Neural cell (in vitro differentiated cells): ENCODE measurements around the gene CIBAR2. TPM values are rescaled to one million over a fixed set of nuclear protein-coding genes. Genes with fewer than 3 reads are reported as not detected.

ENCODE experiments used
- H2AFZ ChIP-seq: fragments of 200-600, 300-800 bp; sonication (generic), shearing (Covaris generic); 2 replicates; pipeline ENCODE4 v1.6.0; 2014; ENCODE audit warnings: low read depth, mild to moderate bottlenecking, antibody characterized with exemption, low read length, moderate library complexity
- H3F3A ChIP-seq: fragments of 200-600 bp; shearing (Covaris generic); 2 replicates; pipeline ENCODE4 v1.6.1; 2016; ENCODE audit warnings: mild to moderate bottlenecking, moderate library complexity, mixed read lengths, antibody characterized with exemption, low read length; ENCODE audit not compliant: insufficient read depth, poor library complexity, severe bottlenecking
- H3K27ac ChIP-seq: fragments of 200-600, 300-800 bp; sonication (generic), shearing (Covaris generic); 2 replicates; pipeline ENCODE4 v1.5.1; 2014; ENCODE audit warnings: mild to moderate bottlenecking, low read length, moderate library complexity
- H3K27me3 ChIP-seq: fragments of 300-800, 200-600 bp; sonication (generic), shearing (Covaris generic); 2 replicates; pipeline ENCODE4 v1.6.0; 2014; ENCODE audit warnings: mild to moderate bottlenecking, low read depth, low read length, moderate library complexity; ENCODE audit not compliant: insufficient read depth
- H3K36me3 ChIP-seq: fragments of 300-800, 200-600 bp; sonication (generic), shearing (Covaris generic); 2 replicates; pipeline ENCODE4 v1.5.1; 2014; ENCODE audit warnings: mild to moderate bottlenecking, antibody characterized with exemption, low read length, moderate library complexity; ENCODE audit not compliant: insufficient read depth
- H3K4me2 ChIP-seq: fragments of 300-800, 200-600 bp; sonication (generic), shearing (Covaris generic); 2 replicates; pipeline ENCODE4 v1.6.0; 2014; ENCODE audit warnings: mild to moderate bottlenecking, low read length
- H3K4me3 ChIP-seq: fragments of 300-800, 200-600 bp; sonication (generic), shearing (Covaris generic); 2 replicates; pipeline ENCODE4 v1.5.1; 2014; ENCODE audit warnings: mild to moderate bottlenecking, low read length, moderate library complexity
- H3K79me2 ChIP-seq: fragments of 200-600 bp; shearing (Covaris generic); replicated peaks from 2 replicates; pipeline ENCODE4 v1.6.0; 2014; ENCODE audit warnings: mild to moderate bottlenecking, low read length, moderate library complexity; ENCODE audit not compliant: insufficient read depth
- H3K9ac ChIP-seq: fragments of 300-800, 200-600 bp; sonication (generic), shearing (Covaris generic); 2 replicates; pipeline ENCODE4 v1.6.1; 2016; ENCODE audit warnings: mild to moderate bottlenecking, low read length, mixed read lengths
- H3K9me2 ChIP-seq: fragments of 200-600 bp; shearing (Covaris generic); 2 replicates; pipeline ENCODE4 v1.6.1; 2016; ENCODE audit warnings: mild to moderate bottlenecking, low read length, mixed read lengths; ENCODE audit not compliant: insufficient read depth
- H3K9me3 ChIP-seq: fragments of 200-600, 300-800 bp; sonication (generic), shearing (Covaris generic); 2 replicates; pipeline ENCODE4 v1.6.1; 2016; ENCODE audit warnings: mild to moderate bottlenecking, mixed run types, low read length, moderate library complexity, mixed read lengths
- H4K20me1 ChIP-seq: fragments of 200-600 bp; shearing (Covaris generic); 2 replicates; pipeline ENCODE4 v1.6.1; 2016; ENCODE audit warnings: mild to moderate bottlenecking, mixed run types; ENCODE audit not compliant: insufficient read depth
- EP300 ChIP-seq: fragments of 450-650 bp; conservative IDR thresholded peaks from 2 replicates; pipeline ENCODE4 v1.6.1; 2014; ENCODE audit warnings: antibody characterized with exemption, mild to moderate bottlenecking, moderate library complexity; ENCODE audit not compliant: poor library complexity, severe bottlenecking
- EZH2 ChIP-seq: fragments of 200-600, 300-800 bp; shearing (Covaris generic), sonication (generic); IDR thresholded peaks from 2 replicates; pipeline ENCODE4 v1.6.1; 2014; ENCODE audit warnings: antibody characterized with exemption, low read length, borderline replicate concordance, mild to moderate bottlenecking; ENCODE audit not compliant: insufficient read depth, poor library complexity, severe bottlenecking
- MXI1 ChIP-seq: fragments of 450-650 bp; conservative IDR thresholded peaks from 2 replicates; pipeline ENCODE4 v1.6.1; 2014; ENCODE audit warnings: antibody characterized with exemption, mild to moderate bottlenecking; ENCODE audit not compliant: poor library complexity, severe bottlenecking
- POLR2AphosphoS5 ChIP-seq: IDR thresholded peaks from 2 replicates; pipeline ENCODE4 v1.6.1; 2012
- RAD21 ChIP-seq: fragments of 450-650 bp; conservative IDR thresholded peaks from 2 replicates; pipeline ENCODE4 v1.6.1; 2014; ENCODE audit warnings: antibody characterized with exemption, mild to moderate bottlenecking, moderate library complexity
- SMC3 ChIP-seq: fragments of 450-650 bp; conservative IDR thresholded peaks from 2 replicates; pipeline ENCODE4 v1.6.1; 2014; ENCODE audit warnings: antibody characterized with exemption, mild to moderate bottlenecking, moderate library complexity; ENCODE audit not compliant: poor library complexity
- TAF1 ChIP-seq: IDR thresholded peaks from 2 replicates; pipeline ENCODE4 v1.6.1; 2012; ENCODE audit warnings: low read depth
- polyA plus RNA-seq: library from polyadenylated mRNA; depleted of rRNA; stranded (reverse); fragments of >200 nt; gene quantifications from 2 replicates; pipeline ENCODE4 v1.2.3, GENCODE V29; 2014
- TF ChIP-seq, protein P1 (sequence below): fragments of 450-650 bp; IDR thresholded peaks from 2 replicates; pipeline ENCODE4 v1.5.1; 2014; ENCODE audit warnings: antibody characterized with exemption, mild to moderate bottlenecking, moderate library complexity; ENCODE audit not compliant: poor library complexity, severe bottlenecking
- TF ChIP-seq, protein P2 (sequence below): IDR thresholded peaks from 2 replicates; pipeline ENCODE4 v1.6.1; 2012; ENCODE audit warnings: borderline replicate concordance

CIBAR2 gene
- polyA plus RNA-seq, 1 donor from 2014 or later = not detected

DNA sequence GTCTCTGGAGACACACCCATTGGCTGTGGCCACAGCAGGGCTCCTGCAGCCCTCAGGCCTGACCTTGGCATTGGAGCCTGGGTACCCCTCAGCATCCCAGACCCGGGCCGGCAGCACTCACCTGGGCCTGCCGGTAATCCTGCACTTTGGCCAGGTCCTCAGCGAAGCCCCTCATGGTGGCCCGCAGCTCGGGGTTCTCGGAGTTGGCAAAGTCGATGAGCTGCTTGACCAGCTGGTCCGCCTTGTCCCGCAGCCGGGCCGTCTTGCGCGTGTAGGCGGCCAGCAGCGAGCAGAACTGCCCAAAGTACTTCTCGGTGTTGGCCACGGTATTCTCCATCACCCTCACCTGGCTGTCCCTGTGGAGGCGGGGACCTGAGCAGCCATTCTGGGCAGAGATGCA lies 2.2 kb downstream of the CIBAR2 start:
- TF ChIP-seq RAD21 (no peak), EP300 (no peak), TAF1 (no peak), MXI1 (no peak)
- TF ChIP-seq, protein P1, sequence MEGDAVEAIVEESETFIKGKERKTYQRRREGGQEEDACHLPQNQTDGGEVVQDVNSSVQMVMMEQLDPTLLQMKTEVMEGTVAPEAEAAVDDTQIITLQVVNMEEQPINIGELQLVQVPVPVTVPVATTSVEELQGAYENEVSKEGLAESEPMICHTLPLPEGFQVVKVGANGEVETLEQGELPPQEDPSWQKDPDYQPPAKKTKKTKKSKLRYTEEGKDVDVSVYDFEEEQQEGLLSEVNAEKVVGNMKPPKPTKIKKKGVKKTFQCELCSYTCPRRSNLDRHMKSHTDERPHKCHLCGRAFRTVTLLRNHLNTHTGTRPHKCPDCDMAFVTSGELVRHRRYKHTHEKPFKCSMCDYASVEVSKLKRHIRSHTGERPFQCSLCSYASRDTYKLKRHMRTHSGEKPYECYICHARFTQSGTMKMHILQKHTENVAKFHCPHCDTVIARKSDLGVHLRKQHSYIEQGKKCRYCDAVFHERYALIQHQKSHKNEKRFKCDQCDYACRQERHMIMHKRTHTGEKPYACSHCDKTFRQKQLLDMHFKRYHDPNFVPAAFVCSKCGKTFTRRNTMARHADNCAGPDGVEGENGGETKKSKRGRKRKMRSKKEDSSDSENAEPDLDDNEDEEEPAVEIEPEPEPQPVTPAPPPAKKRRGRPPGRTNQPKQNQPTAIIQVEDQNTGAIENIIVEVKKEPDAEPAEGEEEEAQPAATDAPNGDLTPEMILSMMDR = no peak
- Histone ChIP-seq H3K36me3 (no peaks in the 10 kb centered on the region), H4K20me1 (no peaks in the 10 kb centered on the region), H3K9me3 (no peaks in the 10 kb centered on the region), H3K4me2 (no peak overlapping the region), H3K9me2 (no peaks in the 10 kb centered on the region), H3K9ac (no peak overlapping the region), H3K27me3 (no peaks in the 10 kb centered on the region), H3F3A (no peaks in the 10 kb centered on the region), H3K27ac (no peak overlapping the region), H3K79me2 (no peaks in the 10 kb centered on the region), H3K4me3 (no peak overlapping the region), H2AFZ (no peak overlapping the region)

DNA sequence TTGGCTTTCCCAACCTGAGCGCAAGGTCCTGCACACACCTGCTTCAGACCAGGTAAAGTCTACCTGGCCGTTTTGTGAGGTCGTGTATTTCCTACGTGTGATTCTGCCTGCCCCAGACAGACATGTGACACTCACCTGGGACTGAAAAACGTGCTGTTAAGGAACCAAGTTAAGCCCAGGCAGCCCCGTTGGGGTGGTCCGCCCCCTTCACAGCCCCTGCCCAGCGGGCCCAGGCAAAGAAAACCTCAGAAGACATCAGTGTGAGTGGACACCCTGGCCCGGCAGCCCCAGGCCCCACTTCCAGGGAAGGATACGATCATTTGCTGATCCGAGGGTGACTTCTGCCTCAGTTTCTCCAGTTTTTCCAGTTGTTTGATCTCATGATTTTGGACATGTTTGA lies 4.7 kb downstream of the CIBAR2 start:
- H3K79me2 ChIP-seq = no peaks in the 10 kb centered on the region
- H3K4me2 ChIP-seq = no peak overlapping the region
- H2AFZ ChIP-seq = no peak overlapping the region
- TF ChIP-seq SMC3 (no peak), MXI1 (no peak)
- TF ChIP-seq, protein P2, sequence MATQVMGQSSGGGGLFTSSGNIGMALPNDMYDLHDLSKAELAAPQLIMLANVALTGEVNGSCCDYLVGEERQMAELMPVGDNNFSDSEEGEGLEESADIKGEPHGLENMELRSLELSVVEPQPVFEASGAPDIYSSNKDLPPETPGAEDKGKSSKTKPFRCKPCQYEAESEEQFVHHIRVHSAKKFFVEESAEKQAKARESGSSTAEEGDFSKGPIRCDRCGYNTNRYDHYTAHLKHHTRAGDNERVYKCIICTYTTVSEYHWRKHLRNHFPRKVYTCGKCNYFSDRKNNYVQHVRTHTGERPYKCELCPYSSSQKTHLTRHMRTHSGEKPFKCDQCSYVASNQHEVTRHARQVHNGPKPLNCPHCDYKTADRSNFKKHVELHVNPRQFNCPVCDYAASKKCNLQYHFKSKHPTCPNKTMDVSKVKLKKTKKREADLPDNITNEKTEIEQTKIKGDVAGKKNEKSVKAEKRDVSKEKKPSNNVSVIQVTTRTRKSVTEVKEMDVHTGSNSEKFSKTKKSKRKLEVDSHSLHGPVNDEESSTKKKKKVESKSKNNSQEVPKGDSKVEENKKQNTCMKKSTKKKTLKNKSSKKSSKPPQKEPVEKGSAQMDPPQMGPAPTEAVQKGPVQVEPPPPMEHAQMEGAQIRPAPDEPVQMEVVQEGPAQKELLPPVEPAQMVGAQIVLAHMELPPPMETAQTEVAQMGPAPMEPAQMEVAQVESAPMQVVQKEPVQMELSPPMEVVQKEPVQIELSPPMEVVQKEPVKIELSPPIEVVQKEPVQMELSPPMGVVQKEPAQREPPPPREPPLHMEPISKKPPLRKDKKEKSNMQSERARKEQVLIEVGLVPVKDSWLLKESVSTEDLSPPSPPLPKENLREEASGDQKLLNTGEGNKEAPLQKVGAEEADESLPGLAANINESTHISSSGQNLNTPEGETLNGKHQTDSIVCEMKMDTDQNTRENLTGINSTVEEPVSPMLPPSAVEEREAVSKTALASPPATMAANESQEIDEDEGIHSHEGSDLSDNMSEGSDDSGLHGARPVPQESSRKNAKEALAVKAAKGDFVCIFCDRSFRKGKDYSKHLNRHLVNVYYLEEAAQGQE = no peak
- H3K9ac ChIP-seq = no peak overlapping the region
- no peaks in the 10 kb centered on the region for H3K9me2 ChIP-seq
- no peaks in the 10 kb centered on the region for H3F3A ChIP-seq
- H3K4me3 ChIP-seq = no peak overlapping the region
- H3K36me3 ChIP-seq = no peaks in the 10 kb centered on the region
- H4K20me1 ChIP-seq = no peaks in the 10 kb centered on the region
- no peak overlapping the region for H3K27ac ChIP-seq
- H3K9me3 ChIP-seq = no peaks in the 10 kb centered on the region
- H3K27me3 ChIP-seq = no peaks in the 10 kb centered on the region

DNA sequence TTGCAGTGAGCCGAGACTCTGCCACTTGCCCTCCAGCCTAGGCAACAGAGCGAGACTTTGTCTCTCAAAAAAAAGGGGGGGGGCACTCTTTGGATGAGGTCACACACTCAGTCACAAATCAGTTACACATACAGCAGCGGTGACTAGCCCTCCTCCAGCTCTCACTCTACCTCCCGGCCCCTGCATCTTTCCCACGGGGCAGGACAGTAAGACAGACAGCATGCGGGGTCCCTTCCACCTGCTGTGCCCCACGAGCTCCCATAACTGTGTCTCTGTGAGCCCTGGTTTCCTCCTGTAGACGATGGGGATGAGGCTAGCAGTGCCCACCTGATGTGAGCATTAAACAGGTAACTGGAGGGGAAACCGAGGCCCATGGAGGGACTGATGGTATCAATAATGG lies 5.2 kb downstream of the CIBAR2 start:
- Histone ChIP-seq H3K9ac (no peak overlapping the region), H3K27ac (no peak overlapping the region)

More for the DNA sequence above, 5.2 kb downstream of the CIBAR2 start:
- H3K36me3 ChIP-seq = no peaks in the 10 kb centered on the region
- no peaks in the 10 kb centered on the region for H3K27me3 ChIP-seq
- no peaks in the 10 kb centered on the region for H4K20me1 ChIP-seq
- no peak overlapping the region for H3K4me2 ChIP-seq
- H3K4me3 ChIP-seq = no peak overlapping the region
- no peaks in the 10 kb centered on the region for H3K9me3 ChIP-seq
- no peak overlapping the region for H2AFZ ChIP-seq
- H3K79me2 ChIP-seq = no peaks in the 10 kb centered on the region
- TF ChIP-seq MXI1 = no peak
- TF ChIP-seq, protein P2 = no peak
- TF ChIP-seq TAF1 = no peak
- no peak for TF ChIP-seq POLR2AphosphoS5
- TF ChIP-seq EZH2 = no peak
- TF ChIP-seq SMC3 = no peak
- TF ChIP-seq, protein P1 = no peak
- no peak for TF ChIP-seq EP300
- H3F3A ChIP-seq = no peaks in the 10 kb centered on the region
- H3K9me2 ChIP-seq = no peaks in the 10 kb centered on the region
